Suprapubic skin (tissue), 3 donors: ENCODE data around the gene GLYATL1.

ENCODE experiments used
- CTCF ChIP-seq, 2 donors: fragments of 200-600 bp in 1 of 2; fragments of 450-650 bp in 1 of 2; sonication (generic) in 1 of 2; IDR thresholded peaks; one replicate each; pipeline ENCODE4 v1.5.1; 2016 to 2019; ENCODE audit warnings: antibody characterized with exemption in 2 of 2, mild to moderate bottlenecking in 1 of 2, moderate library complexity in 1 of 2
- POLR2A ChIP-seq, 2 donors: fragments of 450-650 bp; IDR thresholded peaks; one replicate each; pipeline ENCODE4 v1.6.1; 2017; ENCODE audit warnings: antibody characterized with exemption in 2 of 2, mild to moderate bottlenecking in 2 of 2, moderate library complexity in 2 of 2

GRCh38 chr11:58930926-58931325, 8.4 kb upstream of the GLYATL1 start:
- TF ChIP-seq CTCF (IDR thresholded peaks at IDR 0.05) (no peak), POLR2A (IDR thresholded peaks at IDR 0.05) (no peak)
